WTC11 (cell line): Measurements from ENCODE around the gene TRNP1.

Source experiments
- ATF1 ChIP-seq: sonication (generic); formaldehyde crosslinking; IDR thresholded peaks from 2 replicates; pipeline ENCODE4 v1.8.1; 2023; ENCODE audit warnings: mild to moderate bottlenecking, moderate library complexity, missing genetic modification reagents
- ELF4 ChIP-seq: sonication (generic); formaldehyde crosslinking; IDR thresholded peaks from 2 replicates; pipeline ENCODE4 v1.8.1; 2022; ENCODE audit warnings: low read depth, mild to moderate bottlenecking, moderate library complexity, missing genetic modification reagents
- IRF2 ChIP-seq: sonication (generic); formaldehyde crosslinking; IDR thresholded peaks from 2 replicates; pipeline ENCODE4 v1.8.0; 2022; ENCODE audit warnings: low read depth, missing genetic modification reagents, borderline replicate concordance
- SMAD3 ChIP-seq: sonication (generic); formaldehyde crosslinking; IDR thresholded peaks from 2 replicates; pipeline ENCODE4 v1.8.0; 2022; ENCODE audit warnings: missing genetic modification reagents, mild to moderate bottlenecking, borderline replicate concordance
- SP1 ChIP-seq: sonication (generic); formaldehyde crosslinking; conservative IDR thresholded peaks from 2 replicates; pipeline ENCODE4 v1.8.1; 2022; ENCODE audit warnings: missing genetic modification reagents
- TEAD1 ChIP-seq: sonication (generic); formaldehyde crosslinking; IDR thresholded peaks from 2 replicates; pipeline ENCODE4 v1.8.0; 2022; ENCODE audit warnings: mild to moderate bottlenecking, missing genetic modification reagents
- ZNF138 ChIP-seq: sonication (generic); formaldehyde crosslinking; conservative IDR thresholded peaks from 2 replicates; pipeline ENCODE4 v1.8.1; 2022; ENCODE audit warnings: mild to moderate bottlenecking, moderate library complexity, missing genetic modification reagents
- TF ChIP-seq, protein P1 (sequence below): sonication (generic); formaldehyde crosslinking; IDR thresholded peaks from 2 replicates; pipeline ENCODE4 v1.8.1; 2022; ENCODE audit warnings: low read depth, mild to moderate bottlenecking, moderate library complexity, missing genetic modification reagents, borderline replicate concordance
- TF ChIP-seq, protein P2 (sequence below): fragments of 200-600 bp; IDR thresholded peaks from 2 replicates; pipeline ENCODE4 v1.8.0; 2022; ENCODE audit warnings: antibody characterized with exemption
- TF ChIP-seq, protein P3 (sequence below): sonication (generic); formaldehyde crosslinking; IDR thresholded peaks from 2 replicates; pipeline ENCODE4 v1.8.0; 2022; ENCODE audit warnings: mild to moderate bottlenecking, missing genetic modification reagents
- TF ChIP-seq, protein P4 (sequence below): sonication (generic); formaldehyde crosslinking; IDR thresholded peaks from 2 replicates; pipeline ENCODE4 v1.8.1; 2022; ENCODE audit warnings: mild to moderate bottlenecking, missing genetic modification reagents, moderate library complexity, borderline replicate concordance

DNA sequence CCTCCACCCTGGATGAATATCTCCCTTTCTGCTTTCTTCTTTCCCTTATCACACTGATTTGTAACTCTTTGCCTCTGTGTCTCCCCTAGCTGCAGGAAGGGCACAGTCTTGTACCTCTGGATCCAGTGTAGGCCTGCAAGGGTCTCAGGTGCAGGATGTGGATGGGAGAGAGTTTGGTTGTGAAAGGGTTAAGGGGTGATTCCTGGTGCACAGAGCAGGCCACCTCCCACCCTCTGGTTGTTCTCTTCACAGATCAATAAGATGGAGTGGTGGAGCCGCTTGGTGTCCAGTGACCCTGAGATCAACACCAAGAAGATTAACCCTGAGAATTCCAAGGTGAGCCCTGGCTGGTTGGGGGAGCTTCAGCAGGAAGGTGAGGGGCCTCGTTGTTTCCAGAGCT is 48.4 kb upstream of the TRNP1 start:
- TF ChIP-seq, protein P1, sequence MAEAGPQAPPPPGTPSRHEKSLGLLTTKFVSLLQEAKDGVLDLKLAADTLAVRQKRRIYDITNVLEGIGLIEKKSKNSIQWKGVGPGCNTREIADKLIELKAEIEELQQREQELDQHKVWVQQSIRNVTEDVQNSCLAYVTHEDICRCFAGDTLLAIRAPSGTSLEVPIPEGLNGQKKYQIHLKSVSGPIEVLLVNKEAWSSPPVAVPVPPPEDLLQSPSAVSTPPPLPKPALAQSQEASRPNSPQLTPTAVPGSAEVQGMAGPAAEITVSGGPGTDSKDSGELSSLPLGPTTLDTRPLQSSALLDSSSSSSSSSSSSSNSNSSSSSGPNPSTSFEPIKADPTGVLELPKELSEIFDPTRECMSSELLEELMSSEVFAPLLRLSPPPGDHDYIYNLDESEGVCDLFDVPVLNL: no peak
- TF ChIP-seq, protein P2, sequence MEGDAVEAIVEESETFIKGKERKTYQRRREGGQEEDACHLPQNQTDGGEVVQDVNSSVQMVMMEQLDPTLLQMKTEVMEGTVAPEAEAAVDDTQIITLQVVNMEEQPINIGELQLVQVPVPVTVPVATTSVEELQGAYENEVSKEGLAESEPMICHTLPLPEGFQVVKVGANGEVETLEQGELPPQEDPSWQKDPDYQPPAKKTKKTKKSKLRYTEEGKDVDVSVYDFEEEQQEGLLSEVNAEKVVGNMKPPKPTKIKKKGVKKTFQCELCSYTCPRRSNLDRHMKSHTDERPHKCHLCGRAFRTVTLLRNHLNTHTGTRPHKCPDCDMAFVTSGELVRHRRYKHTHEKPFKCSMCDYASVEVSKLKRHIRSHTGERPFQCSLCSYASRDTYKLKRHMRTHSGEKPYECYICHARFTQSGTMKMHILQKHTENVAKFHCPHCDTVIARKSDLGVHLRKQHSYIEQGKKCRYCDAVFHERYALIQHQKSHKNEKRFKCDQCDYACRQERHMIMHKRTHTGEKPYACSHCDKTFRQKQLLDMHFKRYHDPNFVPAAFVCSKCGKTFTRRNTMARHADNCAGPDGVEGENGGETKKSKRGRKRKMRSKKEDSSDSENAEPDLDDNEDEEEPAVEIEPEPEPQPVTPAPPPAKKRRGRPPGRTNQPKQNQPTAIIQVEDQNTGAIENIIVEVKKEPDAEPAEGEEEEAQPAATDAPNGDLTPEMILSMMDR: no peak
- TF ChIP-seq TEAD1 (CRISPR knock-in tag) (no peak), SP1 (CRISPR knock-in tag) (no peak), SMAD3 (CRISPR knock-in tag) (no peak), ATF1 (CRISPR knock-in tag) (no peak), ELF4 (CRISPR knock-in tag) (no peak), IRF2 (CRISPR knock-in tag) (no peak), ZNF138 (CRISPR knock-in tag) (no peak)
- TF ChIP-seq, protein P3, sequence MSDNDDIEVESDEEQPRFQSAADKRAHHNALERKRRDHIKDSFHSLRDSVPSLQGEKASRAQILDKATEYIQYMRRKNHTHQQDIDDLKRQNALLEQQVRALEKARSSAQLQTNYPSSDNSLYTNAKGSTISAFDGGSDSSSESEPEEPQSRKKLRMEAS: no peak
- TF ChIP-seq, protein P4, sequence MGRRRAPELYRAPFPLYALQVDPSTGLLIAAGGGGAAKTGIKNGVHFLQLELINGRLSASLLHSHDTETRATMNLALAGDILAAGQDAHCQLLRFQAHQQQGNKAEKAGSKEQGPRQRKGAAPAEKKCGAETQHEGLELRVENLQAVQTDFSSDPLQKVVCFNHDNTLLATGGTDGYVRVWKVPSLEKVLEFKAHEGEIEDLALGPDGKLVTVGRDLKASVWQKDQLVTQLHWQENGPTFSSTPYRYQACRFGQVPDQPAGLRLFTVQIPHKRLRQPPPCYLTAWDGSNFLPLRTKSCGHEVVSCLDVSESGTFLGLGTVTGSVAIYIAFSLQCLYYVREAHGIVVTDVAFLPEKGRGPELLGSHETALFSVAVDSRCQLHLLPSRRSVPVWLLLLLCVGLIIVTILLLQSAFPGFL (CRISPR knock-in tag): no peak
